Activated CD8-positive, alpha-beta T cell treated with anti-CD3 and anti-CD28 coated beads for 36 hours (primary cell): Measurements from ENCODE around the gene GMEB1. TPM values are rescaled to one million over a fixed set of nuclear protein-coding genes. Genes with fewer than 3 reads are reported as not detected.
"Not testable (repeated sequence)": the region's sequence is repeated elsewhere in the genome, so short reads cannot be mapped to it uniquely, and the experiment has no call there.

Experiments
- ATAC-seq: fragments of 200-7000 bp; cut with Tn5 transposase; one replicate; pipeline ENCODE4 v1.10.0; 2021; ENCODE audit warnings: mild to moderate bottlenecking, moderate library complexity
- CTCF ChIA-PET: fragments of 350-600 bp; sonication (Branson Sonifier 250); formaldehyde crosslinking; loops from one replicate; lab custom pipeline; 2021; ENCODE audit warnings: antibody characterized with exemption; lab: Charles Lee
- POLR2A ChIA-PET: fragments of 350-600 bp; sonication (Branson Sonifier 250); formaldehyde crosslinking; loops from one replicate; lab custom pipeline; 2021; ENCODE audit warnings: antibody characterized with exemption; lab: Charles Lee
- DNase-seq: peaks from one replicate; pipeline ENCODE4 v3.0.0-alpha.2; 2020
- H3K27ac Mint-ChIP-seq: one replicate; pipeline ENCODE4 v1.8.0; 2021; ENCODE audit warnings: mild to moderate bottlenecking, mixed read lengths
- H3K27me3 Mint-ChIP-seq: one replicate; pipeline ENCODE4 v1.8.0; 2021; ENCODE audit warnings: mixed read lengths
- H3K36me3 Mint-ChIP-seq: one replicate; pipeline ENCODE4 v1.8.0; 2021; ENCODE audit warnings: low read depth, mixed read lengths
- H3K4me1 Mint-ChIP-seq: one replicate; pipeline ENCODE4 v1.8.0; 2021; ENCODE audit warnings: low read depth, mixed read lengths
- H3K4me3 Mint-ChIP-seq: one replicate; pipeline ENCODE4 v1.8.0; 2021; ENCODE audit warnings: mild to moderate bottlenecking, moderate library complexity, mixed read lengths
- H3K9me3 Mint-ChIP-seq: one replicate; pipeline ENCODE4 v1.8.0; 2021; ENCODE audit warnings: mixed read lengths
- intact Hi-C: fragments of 100-400 bp; cut with micrococcal nuclease; formaldehyde crosslinking; loops from one replicate; pipeline ENCODE4 v1.10.0; 2022
- total RNA-seq, 2 experiments: library from RNA; stranded (reverse); gene quantifications; one replicate each; pipeline ENCODE4 v1.2.3, GENCODE V29; 2021
- TF ChIP-seq, protein P1 (sequence below): fragments of 200-600 bp; IDR thresholded peaks from one replicate; pipeline ENCODE4 v1.8.0; 2022; ENCODE audit warnings: antibody characterized with exemption, mild to moderate bottlenecking

GMEB1 gene
- total RNA-seq, 2 experiments from 2014 or later, result 22.0 to 23.3 TPM

DNA sequence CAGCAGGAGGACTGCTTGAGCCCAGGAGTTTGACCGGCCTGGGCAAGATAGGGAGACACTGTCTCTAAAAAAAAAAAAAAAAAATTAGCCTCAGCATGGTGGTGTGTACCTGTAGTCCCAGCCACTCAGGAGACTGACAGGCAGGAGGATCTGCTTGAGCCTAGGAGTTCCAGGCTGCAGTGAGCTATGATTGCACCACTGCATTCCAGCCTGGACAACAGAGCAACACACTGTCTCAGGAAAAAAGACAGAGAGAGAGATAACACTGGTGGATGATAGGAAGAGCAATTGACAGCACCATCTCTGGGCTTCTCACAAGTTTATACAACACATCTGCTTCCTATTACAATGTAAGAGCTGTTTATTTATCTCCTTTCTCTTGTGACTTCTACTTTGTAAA lies 22.5 kb upstream of the GMEB1 start:
- Mint-ChIP-seq H3K4me1 (peaks cover 42% of the 10 kb centered on the region), H3K27me3 (no peaks in the 10 kb centered on the region), H3K36me3 (peaks cover 16% of the 10 kb centered on the region), H3K9me3 (no peaks in the 10 kb centered on the region), H3K27ac (no peak overlapping the region), H3K4me3 (no peak overlapping the region)
- POLR2A ChIA-PET, result interaction anchor here (0.6 to 13.2 kb wide), 6 partner anchors 22 to 137 kb away, joined by 3 to 189 read pairs (median 66); partner anchors contain the start of genes GMEB1, RCC1 and YTHDF2
- TF ChIP-seq, protein P1, sequence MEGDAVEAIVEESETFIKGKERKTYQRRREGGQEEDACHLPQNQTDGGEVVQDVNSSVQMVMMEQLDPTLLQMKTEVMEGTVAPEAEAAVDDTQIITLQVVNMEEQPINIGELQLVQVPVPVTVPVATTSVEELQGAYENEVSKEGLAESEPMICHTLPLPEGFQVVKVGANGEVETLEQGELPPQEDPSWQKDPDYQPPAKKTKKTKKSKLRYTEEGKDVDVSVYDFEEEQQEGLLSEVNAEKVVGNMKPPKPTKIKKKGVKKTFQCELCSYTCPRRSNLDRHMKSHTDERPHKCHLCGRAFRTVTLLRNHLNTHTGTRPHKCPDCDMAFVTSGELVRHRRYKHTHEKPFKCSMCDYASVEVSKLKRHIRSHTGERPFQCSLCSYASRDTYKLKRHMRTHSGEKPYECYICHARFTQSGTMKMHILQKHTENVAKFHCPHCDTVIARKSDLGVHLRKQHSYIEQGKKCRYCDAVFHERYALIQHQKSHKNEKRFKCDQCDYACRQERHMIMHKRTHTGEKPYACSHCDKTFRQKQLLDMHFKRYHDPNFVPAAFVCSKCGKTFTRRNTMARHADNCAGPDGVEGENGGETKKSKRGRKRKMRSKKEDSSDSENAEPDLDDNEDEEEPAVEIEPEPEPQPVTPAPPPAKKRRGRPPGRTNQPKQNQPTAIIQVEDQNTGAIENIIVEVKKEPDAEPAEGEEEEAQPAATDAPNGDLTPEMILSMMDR, result no peak
- intact Hi-C loops, result loop anchor here (5.0 kb wide), 1 partner anchor 536 kb away; the partner anchor contains the start of gene SRSF4
- ATAC-seq (no peak), DNase-seq (no peak)
- CTCF ChIA-PET, result no interaction called here

DNA sequence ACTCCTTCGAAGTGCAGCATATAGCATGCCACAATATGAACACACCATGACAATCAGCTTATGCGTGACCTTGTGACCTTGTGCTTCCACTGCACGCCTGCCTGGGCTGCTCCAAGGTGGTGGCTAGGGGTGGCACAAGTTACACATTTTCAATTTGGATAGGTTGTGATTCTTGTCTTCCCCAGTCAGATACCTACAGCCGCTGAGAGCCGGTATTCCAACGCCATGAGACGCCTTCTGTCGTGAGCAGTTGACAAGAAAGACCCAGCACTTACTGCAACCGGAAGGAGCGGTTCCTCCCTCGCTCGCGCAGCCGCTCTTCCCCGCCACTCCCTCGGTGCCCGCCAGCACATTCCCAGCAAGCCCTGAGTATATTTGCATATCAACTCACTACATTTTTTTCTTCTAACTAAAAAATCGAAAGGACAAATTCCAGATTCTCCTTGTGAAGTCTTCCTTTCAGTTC lies 20.5 kb upstream of the GMEB1 start:
- ChIA-PET POLR2A (interaction anchor here (0.6 to 13.2 kb wide), 41 partner anchors 9 to 1018 kb away, joined by 3 to 189 read pairs (median 4); partner anchors contain the start of genes GMEB1, MED18, RCC1 and SRSF4), CTCF (interaction anchor here (0.7 kb wide), 1 partner anchor 88 kb away, joined by 7 read pairs; the partner anchor contains the start of gene YTHDF2)
- TF ChIP-seq, protein P1, result no peak
- peaks cover 14% of the 10 kb centered on the region for H3K36me3 Mint-ChIP-seq
- H3K27ac Mint-ChIP-seq, result peak overlapping the region; percentile 100
- peak overlapping the region; percentile 91 for H3K4me3 Mint-ChIP-seq
- H3K4me1 Mint-ChIP-seq, result peaks cover 30% of the 10 kb centered on the region
- peak; percentile 80 for ATAC-seq
- intact Hi-C loops, result loop anchor here (5.0 kb wide), 1 partner anchor 534 kb away; the partner anchor contains the start of gene SRSF4
- H3K27me3 Mint-ChIP-seq, result no peaks in the 10 kb centered on the region
- peak; percentile 93 for DNase-seq
- H3K9me3 Mint-ChIP-seq, result no peaks in the 10 kb centered on the region

DNA sequence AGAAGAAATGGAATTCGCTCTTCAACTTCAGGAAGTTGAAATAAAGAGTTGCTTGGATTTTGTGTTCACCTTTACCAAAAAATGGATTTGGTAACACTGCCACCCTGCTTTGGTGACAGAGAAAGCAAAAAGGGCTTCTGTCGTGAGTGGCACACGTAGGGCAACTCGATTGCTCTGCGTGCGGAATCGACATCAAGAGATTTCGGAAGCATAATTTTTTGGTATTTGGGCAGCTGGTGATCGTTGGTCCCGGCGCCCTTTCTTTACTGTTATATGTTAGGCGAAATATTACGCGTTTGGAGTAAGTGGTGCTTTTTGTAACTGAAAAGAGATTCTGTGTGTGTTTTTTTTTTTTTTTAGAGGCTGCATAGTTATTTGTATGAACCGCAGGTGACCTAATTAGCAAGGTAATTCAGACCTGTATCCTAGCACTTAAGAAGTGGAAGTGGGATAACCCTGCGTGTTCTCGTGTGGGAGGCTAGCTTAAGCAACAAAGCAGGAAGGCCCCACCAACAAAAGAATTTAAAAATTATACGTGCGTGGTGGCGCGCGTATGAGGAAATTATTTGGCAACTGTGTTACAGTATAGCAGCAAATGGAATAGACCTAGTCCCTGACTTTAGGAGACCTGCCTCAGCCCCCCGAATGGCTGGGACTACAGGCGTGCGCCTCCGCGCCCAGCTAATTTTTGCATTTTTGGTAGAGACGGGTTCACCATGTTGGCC lies 19.9 kb upstream of the GMEB1 start, which contains the start of gene RNU11:
TSS of gene RNU11 (plus strand) at position 127 of the 725 bp plus-strand sequence.
- TF ChIP-seq, protein P1, result no peak
- Mint-ChIP-seq H3K9me3 (no peaks in the 10 kb centered on the region), H3K36me3 (peaks cover 10% of the 10 kb centered on the region), H3K27ac (peak within 1 kb of the TSS; percentile 100), H3K27me3 (no peaks in the 10 kb centered on the region), H3K4me1 (peaks cover 30% of the 10 kb centered on the region), H3K4me3 (peak within 1 kb of the TSS; percentile 91)
- intact Hi-C loops, result loop anchor here (5.0 kb wide), 1 partner anchor 534 kb away; the partner anchor contains the start of gene SRSF4
- peak; percentile 93 for DNase-seq
- CTCF ChIA-PET, result interaction anchor here (0.6 to 0.7 kb wide), 2 partner anchors 19 to 88 kb away, joined by 4 to 7 read pairs; partner anchors contain the start of gene YTHDF2
- POLR2A ChIA-PET, result interaction anchor here (0.6 to 13.2 kb wide), 44 partner anchors 8 to 1018 kb away, joined by 3 to 189 read pairs (median 4); partner anchors contain the start of genes GMEB1, MED18, RCC1 and SRSF4
- ATAC-seq, result peak; percentile 80

DNA sequence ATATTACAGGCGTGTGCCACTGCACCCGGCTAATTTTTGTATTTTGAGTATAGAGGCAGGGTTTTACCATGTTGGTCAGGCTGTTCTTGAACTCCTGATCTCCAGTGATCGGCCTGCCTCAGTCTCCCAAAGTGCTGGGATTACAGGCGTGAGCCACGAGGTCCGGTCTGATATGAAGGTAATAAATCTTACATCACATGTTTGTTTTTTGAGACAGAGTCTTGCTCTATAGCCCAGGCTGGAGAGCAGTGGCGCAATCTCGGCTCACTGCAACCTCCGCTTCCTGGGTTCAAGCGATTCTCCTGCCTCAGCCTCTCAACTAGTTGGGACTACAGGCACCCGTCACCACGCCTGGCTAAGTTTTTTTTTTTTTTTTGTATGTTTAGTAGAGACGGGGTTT lies 15.5 kb upstream of the GMEB1 start:
- POLR2A ChIA-PET, result interaction anchor here (0.6 kb wide), 1 partner anchor 10 kb away, joined by 3 read pairs; the partner anchor contains the start of gene TAF12

DNA sequence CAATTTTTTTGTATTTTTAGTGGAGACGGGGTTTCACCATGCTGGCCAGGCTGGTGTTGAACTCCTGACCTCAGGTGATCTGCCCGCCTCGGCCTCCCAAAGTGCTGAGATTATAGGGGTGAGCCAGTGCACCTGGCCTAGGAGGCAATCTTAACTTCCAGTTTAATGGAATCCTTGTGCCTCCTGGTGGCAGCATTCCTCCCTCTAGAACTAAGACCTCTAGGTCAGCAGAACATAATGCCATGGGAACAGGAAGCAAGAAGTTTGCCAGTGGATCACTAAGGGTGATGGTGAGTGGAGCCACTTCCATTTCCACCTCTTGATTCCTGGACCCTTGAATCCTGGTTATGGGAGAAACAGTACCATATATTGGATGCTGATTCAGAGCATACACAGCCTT lies 14.7 kb upstream of the GMEB1 start:
- CTCF ChIA-PET, H3K4me1 Mint-ChIP-seq, H3K27ac Mint-ChIP-seq, H3K36me3 Mint-ChIP-seq, intact Hi-C loops, POLR2A ChIA-PET, ATAC-seq, H3K27me3 Mint-ChIP-seq, H3K9me3 Mint-ChIP-seq, H3K4me3 Mint-ChIP-seq: not testable (repeated sequence)
- peak; percentile 16 for DNase-seq

More for the DNA sequence above, 15.5 kb upstream of the GMEB1 start:
- DNase-seq, CTCF ChIA-PET, H3K27me3 Mint-ChIP-seq, H3K36me3 Mint-ChIP-seq, H3K9me3 Mint-ChIP-seq, H3K4me1 Mint-ChIP-seq, H3K4me3 Mint-ChIP-seq, intact Hi-C loops, ATAC-seq, H3K27ac Mint-ChIP-seq: not testable (repeated sequence)

DNA sequence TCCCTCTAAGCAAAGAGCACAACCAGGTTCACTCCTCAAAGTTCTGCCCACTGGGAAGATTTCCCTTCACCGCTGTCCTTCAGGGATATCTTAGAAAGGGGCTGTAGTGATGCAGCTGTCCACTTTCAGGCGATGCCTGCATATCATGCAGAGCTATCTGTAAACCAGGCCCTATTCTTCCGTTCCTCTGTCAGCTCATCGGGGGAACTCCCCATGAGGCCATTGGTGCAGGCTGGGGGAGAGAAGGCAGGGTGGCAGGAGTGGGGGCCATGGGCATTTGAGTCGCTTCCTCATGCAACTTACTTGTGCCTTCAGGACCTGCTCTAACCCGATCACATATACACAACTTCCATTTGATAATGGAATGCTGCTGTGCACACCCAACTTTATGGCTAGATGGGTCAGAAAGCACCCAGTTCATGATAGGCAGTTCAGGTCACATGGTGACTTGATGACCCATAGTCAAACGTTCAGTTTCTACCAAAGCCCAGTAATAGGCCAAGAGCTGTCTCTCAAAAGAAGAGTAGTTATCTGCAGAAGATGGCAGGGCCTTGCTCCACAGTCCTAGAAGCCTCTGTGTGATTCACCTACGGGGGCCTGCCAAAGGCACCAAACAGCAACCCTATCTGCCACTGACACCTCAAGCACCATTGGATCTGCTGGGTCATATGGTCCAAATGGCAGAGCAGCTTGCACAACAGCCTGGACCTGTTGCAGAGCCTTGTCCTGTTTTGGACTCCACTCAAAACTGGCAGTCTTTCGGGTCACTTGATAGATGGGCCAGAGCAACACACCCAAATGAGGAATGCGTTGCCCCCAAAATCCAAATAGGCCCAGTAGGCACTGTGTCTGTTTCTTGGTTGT lies 12.9 kb upstream of the GMEB1 start:
- H3K36me3 Mint-ChIP-seq, ATAC-seq, DNase-seq, intact Hi-C loops, H3K4me1 Mint-ChIP-seq, H3K4me3 Mint-ChIP-seq, H3K27me3 Mint-ChIP-seq, H3K9me3 Mint-ChIP-seq, H3K27ac Mint-ChIP-seq: not testable (repeated sequence)
- CTCF ChIA-PET, result interaction anchor here (1.7 kb wide), 1 partner anchor 221 kb away, joined by 3 read pairs; no protein-coding TSS in a partner anchor
- POLR2A ChIA-PET, result interaction anchor here (1.2 to 3.9 kb wide), 2 partner anchors 13 to 75 kb away, joined by 3 to 19 read pairs; partner anchors contain the start of gene GMEB1
